Vagina (tissue), 2 donors: ENCODE data around the gene RIMOC1.

Experiments used
- POLR2A ChIP-seq, 2 donors: fragments of 450-650 bp; IDR thresholded peaks; one replicate each; pipeline ENCODE4 v1.6.1; 2017; ENCODE audit warnings: antibody characterized with exemption in 2 of 2, mild to moderate bottlenecking in 2 of 2, moderate library complexity in 2 of 2
- POLR2AphosphoS5 ChIP-seq, 2 donors: sonication (generic); formaldehyde crosslinking; IDR thresholded peaks; one replicate each; pipeline ENCODE4 v1.9.0; 2017; ENCODE audit warnings: antibody characterized with exemption in 2 of 2, mild to moderate bottlenecking in 2 of 2, low read depth in 1 of 2; ENCODE audit not compliant: insufficient read depth in 1 of 2
- TF ChIP-seq, protein P1 (sequence below), 3 experiments: fragments of 450-650 bp in 2 of 3; fragments of 200-600 bp in 1 of 3; sonication (generic) in 1 of 3; IDR thresholded peaks; one replicate each; pipeline ENCODE4 v1.5.1; 2017 to 2019; ENCODE audit warnings: antibody characterized with exemption in 3 of 3, mild to moderate bottlenecking in 2 of 3, moderate library complexity in 2 of 3

DNA sequence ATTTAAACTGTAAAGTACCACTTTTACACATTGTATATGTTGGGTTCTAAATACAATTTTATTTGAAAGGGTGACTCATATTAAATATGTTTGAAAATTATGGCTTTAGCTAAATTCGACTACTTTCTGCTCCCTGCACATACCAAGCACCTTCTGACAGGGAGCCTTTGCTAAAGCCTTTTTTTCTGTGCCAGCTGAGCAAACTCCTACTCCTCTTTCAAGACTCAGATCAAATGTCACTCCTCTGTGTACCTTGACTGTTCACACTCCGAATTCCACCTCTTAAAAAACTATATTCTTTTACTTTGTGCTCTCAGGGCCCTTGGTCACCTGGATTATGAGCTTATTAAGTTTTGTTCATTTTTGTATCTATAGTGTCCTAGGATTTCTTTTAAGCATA lies 27.5 kb upstream of the RIMOC1 start:
- TF ChIP-seq, protein P1, sequence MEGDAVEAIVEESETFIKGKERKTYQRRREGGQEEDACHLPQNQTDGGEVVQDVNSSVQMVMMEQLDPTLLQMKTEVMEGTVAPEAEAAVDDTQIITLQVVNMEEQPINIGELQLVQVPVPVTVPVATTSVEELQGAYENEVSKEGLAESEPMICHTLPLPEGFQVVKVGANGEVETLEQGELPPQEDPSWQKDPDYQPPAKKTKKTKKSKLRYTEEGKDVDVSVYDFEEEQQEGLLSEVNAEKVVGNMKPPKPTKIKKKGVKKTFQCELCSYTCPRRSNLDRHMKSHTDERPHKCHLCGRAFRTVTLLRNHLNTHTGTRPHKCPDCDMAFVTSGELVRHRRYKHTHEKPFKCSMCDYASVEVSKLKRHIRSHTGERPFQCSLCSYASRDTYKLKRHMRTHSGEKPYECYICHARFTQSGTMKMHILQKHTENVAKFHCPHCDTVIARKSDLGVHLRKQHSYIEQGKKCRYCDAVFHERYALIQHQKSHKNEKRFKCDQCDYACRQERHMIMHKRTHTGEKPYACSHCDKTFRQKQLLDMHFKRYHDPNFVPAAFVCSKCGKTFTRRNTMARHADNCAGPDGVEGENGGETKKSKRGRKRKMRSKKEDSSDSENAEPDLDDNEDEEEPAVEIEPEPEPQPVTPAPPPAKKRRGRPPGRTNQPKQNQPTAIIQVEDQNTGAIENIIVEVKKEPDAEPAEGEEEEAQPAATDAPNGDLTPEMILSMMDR (IDR thresholded peaks at IDR 0.05) = no peak
- TF ChIP-seq POLR2AphosphoS5 (IDR thresholded peaks at IDR 0.05; ENCODE audit: insufficient read depth in 1 of 2, low read depth in 1 of 2) (no peak), POLR2A (IDR thresholded peaks at IDR 0.05) (no peak)
